ENCODE measurements around the gene TNS1.

Gene TNS1

DNA sequence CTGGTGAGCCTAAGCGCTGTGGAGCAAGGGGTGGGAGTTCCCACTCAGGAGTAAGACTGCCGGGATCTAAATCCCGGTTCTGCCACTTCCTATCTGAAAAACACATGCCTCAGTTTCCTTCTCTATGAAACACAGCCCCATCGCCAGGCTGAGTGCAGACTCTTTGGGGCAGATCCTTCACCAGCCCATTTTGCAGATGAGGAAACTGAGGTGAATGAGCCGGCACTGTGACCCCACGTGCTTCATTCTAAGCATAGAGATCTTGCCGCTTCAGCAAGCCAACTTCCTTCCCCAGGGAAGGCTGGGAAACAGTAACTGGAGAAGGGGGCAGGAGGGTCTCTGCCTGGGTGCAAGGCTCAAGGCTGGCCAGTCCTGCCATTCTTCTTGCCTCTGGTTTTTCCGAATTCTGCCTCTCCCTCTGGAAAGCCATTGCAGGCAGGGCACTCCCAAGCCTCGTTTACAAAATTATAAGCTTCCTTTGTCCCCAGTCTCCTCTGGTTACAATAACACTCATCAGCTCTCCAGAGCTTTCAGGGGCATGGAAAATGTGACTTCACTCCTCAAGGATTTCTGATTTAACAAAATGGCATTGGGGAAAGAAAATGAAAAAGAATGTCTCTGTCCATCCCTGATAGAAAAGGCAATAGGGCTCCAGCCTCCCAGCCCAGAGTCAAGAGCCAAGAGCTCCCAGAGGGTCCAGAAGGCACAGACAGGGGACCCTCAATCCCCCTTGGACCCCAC lies 249.2 kb downstream of the TNS1 start:
- DNase-seq (ENCODE audit: low read depth, low spot score), result no peak

GRCh38 chr2:217752714-217753459 lies 249.9 kb downstream of the TNS1 start:
- TF ChIP-seq POLR2AphosphoS5 (IDR thresholded peaks at IDR 0.05; ENCODE audit: borderline replicate concordance, low read depth, low read length) (no peak), EZH2 (IDR thresholded peaks at IDR 0.05) (no peak), FOXP2 (optimal IDR thresholded peaks at IDR 0.05; ENCODE audit: control extremely low read depth, extremely low read length, insufficient read depth) (no peak)
- no peak overlapping the region for H3K4me3 ChIP-seq
- no peak for DNase-seq (ENCODE audit: low read depth, low spot score)
- H3K27ac ChIP-seq, result no peak overlapping the region
- no peaks in the 10 kb centered on the region for H3K36me3 ChIP-seq (ENCODE audit: insufficient read depth, low read length)
- H3K9ac ChIP-seq (ENCODE audit: insufficient read length), result no peak overlapping the region
- H3K9me3 ChIP-seq (ENCODE audit: low read depth, low read length), result no peaks in the 10 kb centered on the region

More for the DNA sequence above, 249.2 kb downstream of the TNS1 start:
- Histone ChIP-seq H3K36me3 (ENCODE audit: insufficient read depth, low read length) (no peaks in the 10 kb centered on the region), H3K9me3 (ENCODE audit: low read depth, low read length) (no peaks in the 10 kb centered on the region), H3K4me3 (no peak overlapping the region), H3K9ac (ENCODE audit: insufficient read length) (no peak overlapping the region), H3K27ac (no peak overlapping the region)
- TF ChIP-seq POLR2AphosphoS5 (IDR thresholded peaks at IDR 0.05; ENCODE audit: borderline replicate concordance, low read depth, low read length) (no peak), FOXP2 (optimal IDR thresholded peaks at IDR 0.05; ENCODE audit: control extremely low read depth, extremely low read length, insufficient read depth) (no peak), EZH2 (IDR thresholded peaks at IDR 0.05) (no peak)

- H3K27ac ChIP-seq, result no peak overlapping the region
- no peak overlapping the region for H3K4me3 ChIP-seq
- no peak for TF ChIP-seq EZH2 (IDR thresholded peaks at IDR 0.05)
- TF ChIP-seq POLR2AphosphoS5 (IDR thresholded peaks at IDR 0.05; ENCODE audit: borderline replicate concordance, low read depth, low read length), result no peak
- TF ChIP-seq FOXP2 (optimal IDR thresholded peaks at IDR 0.05; ENCODE audit: control extremely low read depth, extremely low read length, insufficient read depth), result no peak
- no peaks in the 10 kb centered on the region for H3K9me3 ChIP-seq (ENCODE audit: low read depth, low read length)
- no peaks in the 10 kb centered on the region for H3K36me3 ChIP-seq (ENCODE audit: insufficient read depth, low read length)
- H3K9ac ChIP-seq (ENCODE audit: insufficient read length), result no peak overlapping the region
- no peak for DNase-seq (ENCODE audit: low read depth, low spot score)
Observed at GRCh38 chr2:217751952-217752351, 250.8 kb downstream of the TNS1 start.

DNA sequence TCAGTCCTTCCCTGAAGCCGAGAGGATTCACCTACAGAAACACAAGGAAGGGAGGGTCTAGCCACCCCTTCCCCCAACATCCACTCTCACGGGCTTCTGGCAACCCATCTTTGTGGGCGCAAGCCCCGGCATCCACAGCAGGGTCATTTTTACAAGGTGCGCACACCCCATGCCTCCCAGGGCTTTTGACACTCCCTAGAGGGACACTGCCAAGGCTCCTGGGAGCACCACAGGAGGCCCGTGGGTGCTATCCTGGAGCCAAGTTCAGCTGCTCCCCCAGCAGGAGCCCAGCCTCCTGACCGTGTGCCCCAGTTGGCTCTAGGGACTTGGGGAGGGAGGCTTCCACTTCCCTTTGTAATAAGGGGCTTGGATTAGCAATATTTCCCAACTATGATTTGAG lies 251.6 kb downstream of the TNS1 start:
- Histone ChIP-seq H3K9ac (ENCODE audit: insufficient read length) (no peak overlapping the region), H3K36me3 (ENCODE audit: insufficient read depth, low read length) (no peaks in the 10 kb centered on the region), H3K4me3 (no peak overlapping the region), H3K27ac (no peak overlapping the region), H3K9me3 (ENCODE audit: low read depth, low read length) (no peaks in the 10 kb centered on the region)
- TF ChIP-seq EZH2 (IDR thresholded peaks at IDR 0.05), result no peak
- no peak for TF ChIP-seq FOXP2 (optimal IDR thresholded peaks at IDR 0.05; ENCODE audit: control extremely low read depth, extremely low read length, insufficient read depth)
- no peak for TF ChIP-seq POLR2AphosphoS5 (IDR thresholded peaks at IDR 0.05; ENCODE audit: borderline replicate concordance, low read depth, low read length)
- no peak for DNase-seq (ENCODE audit: low read depth, low spot score)

All from SK-N-MC (cell line).